ENCODE results near the gene CDK9. TPM values are rescaled to one million over a fixed set of nuclear protein-coding genes. Genes with fewer than 3 reads are reported as not detected.

CDK9 gene
- total RNA-seq, 4 donors from 2014 or later: 66.6 to 112 (median 87.6) TPM

DNA sequence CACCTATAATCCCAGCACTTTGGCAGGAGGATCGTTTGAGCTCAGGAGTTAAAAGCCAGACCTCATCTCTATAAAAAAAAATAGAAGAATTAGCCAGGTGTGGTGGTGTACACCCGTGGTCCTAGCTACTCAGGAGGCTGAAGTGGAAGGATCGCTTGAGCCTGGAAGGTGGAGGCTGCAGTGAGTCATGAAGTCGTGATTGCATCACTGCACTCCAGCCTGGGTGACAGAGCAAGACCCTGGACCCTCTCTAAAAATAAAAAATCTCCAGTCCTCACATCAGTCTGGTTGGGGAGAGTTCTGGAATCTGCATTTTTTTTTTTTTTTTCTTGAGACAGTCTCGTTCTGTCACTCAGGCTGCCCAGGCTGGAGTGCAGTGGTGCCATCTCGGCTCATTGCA, 26.2 kb downstream of the CDK9 start:
- TF ChIP-seq EP300 (IDR thresholded peaks at IDR 0.05): no peak
- TF ChIP-seq, protein P1, sequence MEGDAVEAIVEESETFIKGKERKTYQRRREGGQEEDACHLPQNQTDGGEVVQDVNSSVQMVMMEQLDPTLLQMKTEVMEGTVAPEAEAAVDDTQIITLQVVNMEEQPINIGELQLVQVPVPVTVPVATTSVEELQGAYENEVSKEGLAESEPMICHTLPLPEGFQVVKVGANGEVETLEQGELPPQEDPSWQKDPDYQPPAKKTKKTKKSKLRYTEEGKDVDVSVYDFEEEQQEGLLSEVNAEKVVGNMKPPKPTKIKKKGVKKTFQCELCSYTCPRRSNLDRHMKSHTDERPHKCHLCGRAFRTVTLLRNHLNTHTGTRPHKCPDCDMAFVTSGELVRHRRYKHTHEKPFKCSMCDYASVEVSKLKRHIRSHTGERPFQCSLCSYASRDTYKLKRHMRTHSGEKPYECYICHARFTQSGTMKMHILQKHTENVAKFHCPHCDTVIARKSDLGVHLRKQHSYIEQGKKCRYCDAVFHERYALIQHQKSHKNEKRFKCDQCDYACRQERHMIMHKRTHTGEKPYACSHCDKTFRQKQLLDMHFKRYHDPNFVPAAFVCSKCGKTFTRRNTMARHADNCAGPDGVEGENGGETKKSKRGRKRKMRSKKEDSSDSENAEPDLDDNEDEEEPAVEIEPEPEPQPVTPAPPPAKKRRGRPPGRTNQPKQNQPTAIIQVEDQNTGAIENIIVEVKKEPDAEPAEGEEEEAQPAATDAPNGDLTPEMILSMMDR (IDR thresholded peaks at IDR 0.05): no peak
- TF ChIP-seq POLR2A (IDR thresholded peaks at IDR 0.05): no peak

DNA sequence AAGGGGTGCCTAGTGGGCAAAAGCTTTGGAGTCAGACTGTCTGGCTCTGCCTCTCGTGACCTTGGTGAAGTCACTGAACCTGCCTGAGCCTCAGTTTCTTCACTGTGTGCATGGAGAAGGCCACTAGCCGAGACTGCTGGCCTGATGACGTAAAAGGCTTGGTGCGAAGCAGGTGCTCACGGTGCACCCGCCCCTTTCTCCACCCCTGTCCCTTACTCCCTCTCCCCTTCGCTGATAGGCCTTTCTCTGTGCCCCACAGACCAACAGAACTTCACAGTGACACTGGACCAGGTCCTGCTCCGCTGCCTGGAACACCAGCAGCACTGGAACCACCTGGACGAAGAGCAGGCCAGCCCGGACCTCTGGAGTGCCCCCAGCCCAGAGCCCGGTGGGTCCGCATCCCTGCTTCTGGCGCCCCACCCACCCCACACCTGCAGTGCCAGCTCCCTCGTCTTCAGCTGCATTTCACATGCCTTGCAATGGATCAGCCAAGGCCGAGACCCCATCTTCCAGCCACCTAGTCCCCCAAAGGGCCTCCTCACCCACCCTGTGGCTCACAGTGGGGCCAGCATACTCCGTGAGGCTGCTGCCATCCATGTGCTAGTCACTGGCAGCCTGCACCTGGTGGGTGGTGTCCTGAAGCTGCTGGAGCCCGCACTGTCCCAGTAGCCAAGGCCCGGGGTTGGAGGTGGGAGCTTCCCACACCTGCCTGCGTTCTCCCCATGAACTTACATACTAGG, 27.3 kb downstream of the CDK9 start:
- H3K9me3 ChIP-seq: no peaks in the 10 kb centered on the region
- peak overlapping the region in 3 of 4 donors; percentile 4 to 66 (median 53) for H3K27ac ChIP-seq
- 81 to 84% methylated on average over 11 to 19 of the region's 19 CpGs for WGBS, 2 donors
- TF ChIP-seq, protein P1 (IDR thresholded peaks at IDR 0.05): no peak
- TF ChIP-seq EP300 (IDR thresholded peaks at IDR 0.05) (no peak), POLR2A (IDR thresholded peaks at IDR 0.05) (no peak)
- no peak overlapping the region for H3K4me3 ChIP-seq
- no peak for DNase-seq (ENCODE audit: low spot score in 2 of 2)
- peaks cover 7 to 99% (median 20%) of the 10 kb centered on the region in 3 donors for H3K36me3 ChIP-seq
- H3K27me3 ChIP-seq: no peaks in the 10 kb centered on the region
- peaks cover 0 to 67% (median 15%) of the 10 kb centered on the region in 4 donors for H3K4me1 ChIP-seq

More for the DNA sequence above, 26.2 kb downstream of the CDK9 start:
- H3K27me3 ChIP-seq: no peaks in the 10 kb centered on the region
- DNase-seq (ENCODE audit: low spot score in 2 of 2): no peak
- no peaks in the 10 kb centered on the region for H3K9me3 ChIP-seq
- 84% methylated on average over 6 of the region's 6 CpGs for WGBS, 2 donors
- H3K27ac ChIP-seq: peak overlapping the region in 1 of 4 donors; percentile 23
- no peak overlapping the region for H3K4me3 ChIP-seq
- peaks cover 9 to 99% (median 22%) of the 10 kb centered on the region in 3 donors for H3K36me3 ChIP-seq
- H3K4me1 ChIP-seq: peaks cover 0 to 58% (median 15%) of the 10 kb centered on the region in 4 donors

DNA sequence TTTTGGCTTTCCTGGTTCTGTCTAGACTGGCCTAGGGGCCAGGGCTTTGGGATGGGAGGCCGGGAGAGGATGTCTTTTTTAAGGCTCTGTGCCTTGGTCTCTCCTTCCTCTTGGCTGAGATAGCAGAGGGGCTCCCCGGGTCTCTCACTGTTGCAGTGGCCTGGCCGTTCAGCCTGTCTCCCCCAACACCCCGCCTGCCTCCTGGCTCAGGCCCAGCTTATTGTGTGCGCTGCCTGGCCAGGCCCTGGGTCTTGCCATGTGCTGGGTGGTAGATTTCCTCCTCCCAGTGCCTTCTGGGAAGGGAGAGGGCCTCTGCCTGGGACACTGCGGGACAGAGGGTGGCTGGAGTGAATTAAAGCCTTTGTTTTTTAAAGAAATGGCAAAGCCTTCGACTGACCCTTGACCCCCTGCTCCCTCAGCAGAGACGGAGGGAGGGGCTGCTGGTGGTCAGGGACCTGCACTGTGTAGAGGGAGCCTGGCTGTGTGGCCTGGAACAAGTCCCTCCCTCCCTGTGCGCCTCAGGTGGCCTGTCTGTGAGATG, 27.9 kb downstream of the CDK9 start:
- H3K27me3 ChIP-seq: no peaks in the 10 kb centered on the region

GRCh38 chr9:127814619-127815511, 29.0 kb downstream of the CDK9 start:
- H3K27me3 ChIP-seq: no peaks in the 10 kb centered on the region
- TF ChIP-seq, protein P1 (IDR thresholded peaks at IDR 0.05): no peak
- TF ChIP-seq EP300 (IDR thresholded peaks at IDR 0.05) (no peak), POLR2A (IDR thresholded peaks at IDR 0.05) (no peak)
- H3K4me3 ChIP-seq: no peak overlapping the region
- H3K9me3 ChIP-seq: no peaks in the 10 kb centered on the region
- H3K4me1 ChIP-seq: peaks cover 0 to 55% (median 10%) of the 10 kb centered on the region in 4 donors
- 84 to 86% methylated on average over 7 to 11 of the region's 11 CpGs for WGBS, 2 donors
- DNase-seq (ENCODE audit: low spot score in 2 of 2): no peak
- H3K36me3 ChIP-seq: peaks cover 7 to 99% (median 16%) of the 10 kb centered on the region in 3 donors
- H3K27ac ChIP-seq: peak overlapping the region in 3 of 4 donors; percentile 50 to 66 (median 53)

More for the DNA sequence above, 27.9 kb downstream of the CDK9 start:
- peak in 1 of 2 donors; percentile 68 for TF ChIP-seq EP300 (IDR thresholded peaks at IDR 0.05)
- TF ChIP-seq POLR2A (IDR thresholded peaks at IDR 0.05): no peak
- Histone ChIP-seq H3K4me3 (no peak overlapping the region), H3K4me1 (peaks cover 0 to 66% (median 15%) of the 10 kb centered on the region in 4 donors), H3K9me3 (no peaks in the 10 kb centered on the region), H3K36me3 (peaks cover 2 to 99% (median 16%) of the 10 kb centered on the region in 3 donors), H3K27ac (peak overlapping the region in 3 of 4 donors; percentile 4 to 66 (median 53))
- DNase-seq (ENCODE audit: low spot score in 2 of 2): no peak
- WGBS, 2 donors: 22 to 42% methylated on average over 9 of the region's 9 CpGs

All from tibial nerve (tissue), 4 donors.